DOHH2 (cell line): ENCODE results near the gene KDM2A.

ENCODE experiments used
- EZH2phosphoT487 ChIP-seq: fragments of 200-600 bp; sonication (generic); IDR thresholded peaks from 2 replicates; pipeline ENCODE4 v1.6.1; 2017; ENCODE audit warnings: borderline replicate concordance, mild to moderate bottlenecking, antibody characterized with exemption, low read length, moderate library complexity, mixed read lengths
- TF ChIP-seq, protein P1 (sequence below): fragments of 200-600 bp; sonication (generic); IDR thresholded peaks from one replicate; pipeline ENCODE4 v1.5.1; 2014; ENCODE audit warnings: antibody characterized with exemption, mild to moderate bottlenecking, low read depth, low read length; ENCODE audit not compliant: poor library complexity, severe bottlenecking

DNA sequence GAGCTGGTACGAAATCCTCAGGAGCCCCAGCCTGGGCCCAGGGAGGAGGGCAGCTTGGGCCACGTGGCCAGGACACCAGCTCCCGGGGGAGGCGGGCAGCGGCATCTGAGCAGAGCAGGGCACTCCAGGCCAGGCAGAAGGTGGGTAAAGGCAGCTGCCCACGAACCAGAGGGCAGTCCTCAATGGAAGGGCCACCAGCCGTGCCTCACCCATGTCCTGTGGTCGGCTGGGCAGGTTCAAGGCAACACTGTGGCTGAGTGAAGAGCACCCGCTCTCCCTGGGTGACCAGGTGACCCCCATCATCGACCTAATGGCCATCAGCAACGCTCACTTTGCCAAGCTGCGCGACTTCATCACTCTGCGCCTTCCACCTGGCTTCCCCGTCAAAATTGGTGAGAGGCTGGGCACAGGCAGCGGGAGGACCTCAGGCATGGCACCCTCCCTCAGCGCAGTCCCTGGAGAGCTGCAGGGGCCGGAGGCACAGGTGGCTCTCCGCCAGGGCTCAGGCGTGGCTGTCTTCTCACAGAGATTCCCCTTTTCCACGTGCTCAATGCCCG, 181.8 kb downstream of the KDM2A start:
- no peak for TF ChIP-seq EZH2phosphoT487
- TF ChIP-seq, protein P1, sequence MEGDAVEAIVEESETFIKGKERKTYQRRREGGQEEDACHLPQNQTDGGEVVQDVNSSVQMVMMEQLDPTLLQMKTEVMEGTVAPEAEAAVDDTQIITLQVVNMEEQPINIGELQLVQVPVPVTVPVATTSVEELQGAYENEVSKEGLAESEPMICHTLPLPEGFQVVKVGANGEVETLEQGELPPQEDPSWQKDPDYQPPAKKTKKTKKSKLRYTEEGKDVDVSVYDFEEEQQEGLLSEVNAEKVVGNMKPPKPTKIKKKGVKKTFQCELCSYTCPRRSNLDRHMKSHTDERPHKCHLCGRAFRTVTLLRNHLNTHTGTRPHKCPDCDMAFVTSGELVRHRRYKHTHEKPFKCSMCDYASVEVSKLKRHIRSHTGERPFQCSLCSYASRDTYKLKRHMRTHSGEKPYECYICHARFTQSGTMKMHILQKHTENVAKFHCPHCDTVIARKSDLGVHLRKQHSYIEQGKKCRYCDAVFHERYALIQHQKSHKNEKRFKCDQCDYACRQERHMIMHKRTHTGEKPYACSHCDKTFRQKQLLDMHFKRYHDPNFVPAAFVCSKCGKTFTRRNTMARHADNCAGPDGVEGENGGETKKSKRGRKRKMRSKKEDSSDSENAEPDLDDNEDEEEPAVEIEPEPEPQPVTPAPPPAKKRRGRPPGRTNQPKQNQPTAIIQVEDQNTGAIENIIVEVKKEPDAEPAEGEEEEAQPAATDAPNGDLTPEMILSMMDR = no peak
